Adrenal gland (tissue), 5 donors: Measurements from ENCODE around the gene ARID4B.

Experiments
- CTCF ChIP-seq, 6 experiments: fragments of 450-650 bp in 4 of 6; fragments of 200-600 bp in 2 of 6; sonication (generic) in 1 of 6; IDR thresholded peaks; 1 replicate in 5 of 6; 2 replicates in 1 of 6; pipeline versions ENCODE4 v1.5.1 to v1.8.0; 2016 to 2021; ENCODE audit warnings: antibody characterized with exemption in 6 of 6, mild to moderate bottlenecking in 2 of 6, moderate library complexity in 1 of 6
- POLR2A ChIP-seq, 2 donors: fragments of 450-650 bp; IDR thresholded peaks; one replicate each; pipeline ENCODE4 v1.6.1; 2017; ENCODE audit warnings: antibody characterized with exemption in 2 of 2, mild to moderate bottlenecking in 2 of 2, moderate library complexity in 1 of 2
- donor health status: DM: no; HTN: no; CAD: no.

GRCh38 chr1:235147269-235147668 lies 180.7 kb downstream of the ARID4B start:
- TF ChIP-seq CTCF (IDR thresholded peaks at IDR 0.05) = no peak
- TF ChIP-seq POLR2A (IDR thresholded peaks at IDR 0.05) = no peak
